Stromal cell of bone marrow (primary cell): ENCODE measurements around the gene TUT1.
A peak's percentile ranks its signal among the peaks of the same experiment; 100 is the strongest.
"Not testable (repeated sequence)": the region's sequence is repeated elsewhere in the genome, so short reads cannot be mapped to it uniquely, and the experiment has no call there.

Experiments used
- DNase-seq: peaks from one replicate; pipeline ENCODE4 v3.0.0-alpha.2; 2012; ENCODE audit warnings: low read depth

The TUT1 gene

GRCh38 chr11:62578541-62578940 lies 12.8 kb downstream of the TUT1 start:
- DNase-seq = no peak

GRCh38 chr11:62577046-62577714 lies 14.1 kb downstream of the TUT1 start:
- no peak for DNase-seq

- no peak for DNase-seq
These were observed 15.5 kb downstream of the TUT1 start for GRCh38 chr11:62575837-62576236.

GRCh38 chr11:62575156-62575555 lies 16.2 kb downstream of the TUT1 start:
- DNase-seq = no peak

GRCh38 chr11:62574363-62575071 lies 16.8 kb downstream of the TUT1 start:
- DNase-seq = no peak

- DNase-seq = peak; percentile 100
These were observed 17.5 kb downstream of the TUT1 start, which contains the start of gene EEF1G for GRCh38 chr11:62573592-62574362. Gene EEF1G (minus strand): TSS chr11:62573891. CDS start chr11:62573842, 49 bp downstream.

GRCh38 chr11:62573006-62573591 lies 18.2 kb downstream of the TUT1 start:
- DNase-seq = no peak

- no peak for DNase-seq
These were observed 18.9 kb downstream of the TUT1 start for GRCh38 chr11:62572431-62572830.

GRCh38 chr11:62571493-62571892 lies 19.8 kb downstream of the TUT1 start:
- not testable (repeated sequence) for DNase-seq

GRCh38 chr11:62570903-62571302 lies 20.4 kb downstream of the TUT1 start:
- DNase-seq = not testable (repeated sequence)

GRCh38 chr11:62569611-62570010 lies 21.7 kb downstream of the TUT1 start:
- no peak for DNase-seq

- DNase-seq = no peak
These were observed 24.2 kb downstream of the TUT1 start for GRCh38 chr11:62567018-62567633.

GRCh38 chr11:62566247-62566646 lies 25.1 kb downstream of the TUT1 start:
- no peak for DNase-seq

- DNase-seq = no peak
These were observed 26.1 kb downstream of the TUT1 start for GRCh38 chr11:62565100-62565802.

- not testable (repeated sequence) for DNase-seq
These were observed 29.6 kb downstream of the TUT1 start for GRCh38 chr11:62561677-62562230.

GRCh38 chr11:62560566-62561103 lies 30.7 kb downstream of the TUT1 start:
- DNase-seq = peak; percentile 93

GRCh38 chr11:62559626-62560025 lies 31.7 kb downstream of the TUT1 start:
- DNase-seq = not testable (repeated sequence)

GRCh38 chr11:62559204-62559603 lies 32.1 kb downstream of the TUT1 start:
- no peak for DNase-seq

- no peak for DNase-seq
These were observed 32.7 kb downstream of the TUT1 start for GRCh38 chr11:62558669-62559068.

GRCh38 chr11:62556875-62557631 lies 34.3 kb downstream of the TUT1 start:
- no peak for DNase-seq
